Neural cell (in vitro differentiated cells): ENCODE data around the gene SLC6A1. TPM values are rescaled to one million over a fixed set of nuclear protein-coding genes. Genes with fewer than 3 reads are reported as not detected.

ENCODE experiments used
- H2AFZ ChIP-seq: fragments of 200-600, 300-800 bp; sonication (generic), shearing (Covaris generic); 2 replicates; pipeline ENCODE4 v1.6.0; 2014; ENCODE audit warnings: low read depth, mild to moderate bottlenecking, antibody characterized with exemption, low read length, moderate library complexity
- H3F3A ChIP-seq: fragments of 200-600 bp; shearing (Covaris generic); 2 replicates; pipeline ENCODE4 v1.6.1; 2016; ENCODE audit warnings: mild to moderate bottlenecking, moderate library complexity, mixed read lengths, antibody characterized with exemption, low read length; ENCODE audit not compliant: insufficient read depth, poor library complexity, severe bottlenecking
- H3K27ac ChIP-seq: fragments of 200-600, 300-800 bp; sonication (generic), shearing (Covaris generic); 2 replicates; pipeline ENCODE4 v1.5.1; 2014; ENCODE audit warnings: mild to moderate bottlenecking, low read length, moderate library complexity
- H3K27me3 ChIP-seq: fragments of 300-800, 200-600 bp; sonication (generic), shearing (Covaris generic); 2 replicates; pipeline ENCODE4 v1.6.0; 2014; ENCODE audit warnings: mild to moderate bottlenecking, low read depth, low read length, moderate library complexity; ENCODE audit not compliant: insufficient read depth
- H3K36me3 ChIP-seq: fragments of 300-800, 200-600 bp; sonication (generic), shearing (Covaris generic); 2 replicates; pipeline ENCODE4 v1.5.1; 2014; ENCODE audit warnings: mild to moderate bottlenecking, antibody characterized with exemption, low read length, moderate library complexity; ENCODE audit not compliant: insufficient read depth
- H3K4me2 ChIP-seq: fragments of 300-800, 200-600 bp; sonication (generic), shearing (Covaris generic); 2 replicates; pipeline ENCODE4 v1.6.0; 2014; ENCODE audit warnings: mild to moderate bottlenecking, low read length
- H3K4me3 ChIP-seq: fragments of 300-800, 200-600 bp; sonication (generic), shearing (Covaris generic); 2 replicates; pipeline ENCODE4 v1.5.1; 2014; ENCODE audit warnings: mild to moderate bottlenecking, low read length, moderate library complexity
- H3K79me2 ChIP-seq: fragments of 200-600 bp; shearing (Covaris generic); replicated peaks from 2 replicates; pipeline ENCODE4 v1.6.0; 2014; ENCODE audit warnings: mild to moderate bottlenecking, low read length, moderate library complexity; ENCODE audit not compliant: insufficient read depth
- H3K9ac ChIP-seq: fragments of 300-800, 200-600 bp; sonication (generic), shearing (Covaris generic); 2 replicates; pipeline ENCODE4 v1.6.1; 2016; ENCODE audit warnings: mild to moderate bottlenecking, low read length, mixed read lengths
- H3K9me2 ChIP-seq: fragments of 200-600 bp; shearing (Covaris generic); 2 replicates; pipeline ENCODE4 v1.6.1; 2016; ENCODE audit warnings: mild to moderate bottlenecking, low read length, mixed read lengths; ENCODE audit not compliant: insufficient read depth
- H3K9me3 ChIP-seq: fragments of 200-600, 300-800 bp; sonication (generic), shearing (Covaris generic); 2 replicates; pipeline ENCODE4 v1.6.1; 2016; ENCODE audit warnings: mild to moderate bottlenecking, mixed run types, low read length, moderate library complexity, mixed read lengths
- H4K20me1 ChIP-seq: fragments of 200-600 bp; shearing (Covaris generic); 2 replicates; pipeline ENCODE4 v1.6.1; 2016; ENCODE audit warnings: mild to moderate bottlenecking, mixed run types; ENCODE audit not compliant: insufficient read depth
- CTCF ChIP-seq: fragments of 450-650 bp; IDR thresholded peaks from 2 replicates; pipeline ENCODE4 v1.5.1; 2014; ENCODE audit warnings: antibody characterized with exemption, mild to moderate bottlenecking, moderate library complexity; ENCODE audit not compliant: poor library complexity, severe bottlenecking
- EP300 ChIP-seq: fragments of 450-650 bp; conservative IDR thresholded peaks from 2 replicates; pipeline ENCODE4 v1.6.1; 2014; ENCODE audit warnings: antibody characterized with exemption, mild to moderate bottlenecking, moderate library complexity; ENCODE audit not compliant: poor library complexity, severe bottlenecking
- EZH2 ChIP-seq: fragments of 200-600, 300-800 bp; shearing (Covaris generic), sonication (generic); IDR thresholded peaks from 2 replicates; pipeline ENCODE4 v1.6.1; 2014; ENCODE audit warnings: antibody characterized with exemption, low read length, borderline replicate concordance, mild to moderate bottlenecking; ENCODE audit not compliant: insufficient read depth, poor library complexity, severe bottlenecking
- MXI1 ChIP-seq: fragments of 450-650 bp; conservative IDR thresholded peaks from 2 replicates; pipeline ENCODE4 v1.6.1; 2014; ENCODE audit warnings: antibody characterized with exemption, mild to moderate bottlenecking; ENCODE audit not compliant: poor library complexity, severe bottlenecking
- POLR2AphosphoS5 ChIP-seq: IDR thresholded peaks from 2 replicates; pipeline ENCODE4 v1.6.1; 2012
- RAD21 ChIP-seq: fragments of 450-650 bp; conservative IDR thresholded peaks from 2 replicates; pipeline ENCODE4 v1.6.1; 2014; ENCODE audit warnings: antibody characterized with exemption, mild to moderate bottlenecking, moderate library complexity
- SMC3 ChIP-seq: fragments of 450-650 bp; conservative IDR thresholded peaks from 2 replicates; pipeline ENCODE4 v1.6.1; 2014; ENCODE audit warnings: antibody characterized with exemption, mild to moderate bottlenecking, moderate library complexity; ENCODE audit not compliant: poor library complexity
- TAF1 ChIP-seq: IDR thresholded peaks from 2 replicates; pipeline ENCODE4 v1.6.1; 2012; ENCODE audit warnings: low read depth
- polyA plus RNA-seq: library from polyadenylated mRNA; depleted of rRNA; stranded (reverse); fragments of >200 nt; gene quantifications from 2 replicates; pipeline ENCODE4 v1.2.3, GENCODE V29; 2014
- TF ChIP-seq, protein P1 (sequence below): IDR thresholded peaks from 2 replicates; pipeline ENCODE4 v1.6.1; 2012; ENCODE audit warnings: borderline replicate concordance

SLC6A1 gene
- polyA plus RNA-seq, 1 donor from 2014 or later, result 43.2 TPM

GRCh38 chr3:10996345-10997013, 3.9 kb downstream of the SLC6A1 start:
- no peaks in the 10 kb centered on the region for H3F3A ChIP-seq
- H3K4me2 ChIP-seq, result peak overlapping the region; percentile 33
- TF ChIP-seq, protein P1, sequence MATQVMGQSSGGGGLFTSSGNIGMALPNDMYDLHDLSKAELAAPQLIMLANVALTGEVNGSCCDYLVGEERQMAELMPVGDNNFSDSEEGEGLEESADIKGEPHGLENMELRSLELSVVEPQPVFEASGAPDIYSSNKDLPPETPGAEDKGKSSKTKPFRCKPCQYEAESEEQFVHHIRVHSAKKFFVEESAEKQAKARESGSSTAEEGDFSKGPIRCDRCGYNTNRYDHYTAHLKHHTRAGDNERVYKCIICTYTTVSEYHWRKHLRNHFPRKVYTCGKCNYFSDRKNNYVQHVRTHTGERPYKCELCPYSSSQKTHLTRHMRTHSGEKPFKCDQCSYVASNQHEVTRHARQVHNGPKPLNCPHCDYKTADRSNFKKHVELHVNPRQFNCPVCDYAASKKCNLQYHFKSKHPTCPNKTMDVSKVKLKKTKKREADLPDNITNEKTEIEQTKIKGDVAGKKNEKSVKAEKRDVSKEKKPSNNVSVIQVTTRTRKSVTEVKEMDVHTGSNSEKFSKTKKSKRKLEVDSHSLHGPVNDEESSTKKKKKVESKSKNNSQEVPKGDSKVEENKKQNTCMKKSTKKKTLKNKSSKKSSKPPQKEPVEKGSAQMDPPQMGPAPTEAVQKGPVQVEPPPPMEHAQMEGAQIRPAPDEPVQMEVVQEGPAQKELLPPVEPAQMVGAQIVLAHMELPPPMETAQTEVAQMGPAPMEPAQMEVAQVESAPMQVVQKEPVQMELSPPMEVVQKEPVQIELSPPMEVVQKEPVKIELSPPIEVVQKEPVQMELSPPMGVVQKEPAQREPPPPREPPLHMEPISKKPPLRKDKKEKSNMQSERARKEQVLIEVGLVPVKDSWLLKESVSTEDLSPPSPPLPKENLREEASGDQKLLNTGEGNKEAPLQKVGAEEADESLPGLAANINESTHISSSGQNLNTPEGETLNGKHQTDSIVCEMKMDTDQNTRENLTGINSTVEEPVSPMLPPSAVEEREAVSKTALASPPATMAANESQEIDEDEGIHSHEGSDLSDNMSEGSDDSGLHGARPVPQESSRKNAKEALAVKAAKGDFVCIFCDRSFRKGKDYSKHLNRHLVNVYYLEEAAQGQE, result no peak
- TF ChIP-seq RAD21 (no peak), MXI1 (no peak), SMC3 (no peak), EP300 (no peak), EZH2 (no peak), TAF1 (no peak), POLR2AphosphoS5 (no peak), CTCF (no peak)
- H3K79me2 ChIP-seq, result peaks cover 33% of the 10 kb centered on the region
- H3K4me3 ChIP-seq, result peak overlapping the region; percentile 43
- H3K27ac ChIP-seq, result no peak overlapping the region
- peaks cover 16% of the 10 kb centered on the region for H3K27me3 ChIP-seq
- no peaks in the 10 kb centered on the region for H3K9me2 ChIP-seq
- no peaks in the 10 kb centered on the region for H3K9me3 ChIP-seq
- no peaks in the 10 kb centered on the region for H3K36me3 ChIP-seq
- H4K20me1 ChIP-seq, result no peaks in the 10 kb centered on the region
- peak overlapping the region; percentile 32 for H3K9ac ChIP-seq
- H2AFZ ChIP-seq, result no peak overlapping the region

DNA sequence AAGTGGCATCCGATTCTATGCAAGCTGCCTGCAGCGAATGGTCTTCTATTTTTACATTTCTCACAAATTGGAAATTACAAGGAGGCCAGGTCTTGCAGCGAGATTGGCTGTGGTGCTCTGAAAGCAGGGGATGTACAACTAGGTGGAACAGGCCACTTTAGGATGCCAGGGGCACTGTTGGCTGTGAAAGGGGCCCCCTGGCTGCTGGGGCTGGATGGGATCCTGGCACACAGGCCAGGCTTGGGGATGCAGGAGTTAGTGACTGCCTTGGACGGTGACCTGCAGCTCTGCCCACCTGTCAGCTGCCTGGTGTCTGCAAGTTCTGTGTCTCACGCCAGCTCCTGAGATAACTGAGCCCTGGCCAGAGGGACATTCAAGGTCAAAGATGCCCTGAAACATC, 4.6 kb downstream of the SLC6A1 start:
- Histone ChIP-seq H3K79me2 (peaks cover 39% of the 10 kb centered on the region), H3K27me3 (peaks cover 16% of the 10 kb centered on the region), H3K36me3 (no peaks in the 10 kb centered on the region), H3K9ac (peak overlapping the region; percentile 32), H4K20me1 (no peaks in the 10 kb centered on the region), H3F3A (no peaks in the 10 kb centered on the region), H3K4me3 (peak overlapping the region; percentile 43), H3K9me2 (no peaks in the 10 kb centered on the region), H3K27ac (no peak overlapping the region), H2AFZ (no peak overlapping the region), H3K9me3 (no peaks in the 10 kb centered on the region), H3K4me2 (no peak overlapping the region)
- TF ChIP-seq CTCF (no peak), RAD21 (no peak), SMC3 (no peak), POLR2AphosphoS5 (no peak), EZH2 (no peak), TAF1 (no peak), MXI1 (no peak), EP300 (no peak)
- TF ChIP-seq, protein P1, result no peak
